Measurements from ENCODE around the gene SLC10A6.

SLC10A6 gene

GRCh38 chr4:86847571-86847970 is 1.6 kb downstream of the SLC10A6 start:
- DNase-seq (ENCODE audit: low read depth in 2 of 2), result no peak

- no peak for DNase-seq (ENCODE audit: low read depth in 2 of 2)
These were observed 2.3 kb downstream of the SLC10A6 start for GRCh38 chr4:86846921-86847320.

- DNase-seq (ENCODE audit: low read depth in 2 of 2), result no peak
These were observed 3.6 kb downstream of the SLC10A6 start for GRCh38 chr4:86845593-86845992.

GRCh38 chr4:86841309-86841708 is 7.9 kb downstream of the SLC10A6 start:
- DNase-seq (ENCODE audit: low read depth in 2 of 2), result no peak

- no peak for DNase-seq (ENCODE audit: low read depth in 2 of 2)
These were observed 8.3 kb downstream of the SLC10A6 start for GRCh38 chr4:86840858-86841257.

GRCh38 chr4:86837691-86838503 is 11.3 kb downstream of the SLC10A6 start:
- DNase-seq (ENCODE audit: low read depth in 2 of 2), result no peak

GRCh38 chr4:86835677-86836076 is 13.5 kb downstream of the SLC10A6 start:
- DNase-seq (ENCODE audit: low read depth in 2 of 2), result no peak

- DNase-seq (ENCODE audit: low read depth in 2 of 2), result peak in 1 of 2 experiments; percentile 49
These were observed 14.3 kb downstream of the SLC10A6 start for GRCh38 chr4:86834901-86835300.

GRCh38 chr4:86833615-86834014 is 15.6 kb downstream of the SLC10A6 start:
- DNase-seq (ENCODE audit: low read depth in 2 of 2), result no peak

- peak; percentile 53 to 64 for DNase-seq (ENCODE audit: low read depth in 2 of 2)
These were observed 17.7 kb downstream of the SLC10A6 start for GRCh38 chr4:86831262-86832130.

- DNase-seq (ENCODE audit: low read depth in 2 of 2), result no peak
These were observed 23.7 kb downstream of the SLC10A6 start for GRCh38 chr4:86825511-86825910.

GRCh38 chr4:86822136-86822535 is 27.0 kb downstream of the SLC10A6 start:
- no peak for DNase-seq (ENCODE audit: low read depth in 2 of 2)

- no peak for DNase-seq (ENCODE audit: low read depth in 2 of 2)
These were observed 28.0 kb downstream of the SLC10A6 start for GRCh38 chr4:86821151-86821550.

GRCh38 chr4:86819561-86819960 is 29.6 kb downstream of the SLC10A6 start:
- no peak for DNase-seq (ENCODE audit: low read depth in 2 of 2)

GRCh38 chr4:86818841-86819240 is 30.3 kb downstream of the SLC10A6 start:
- no peak for DNase-seq (ENCODE audit: low read depth in 2 of 2)

GRCh38 chr4:86818211-86818610 is 31.0 kb downstream of the SLC10A6 start:
- DNase-seq (ENCODE audit: low read depth in 2 of 2), result peak in 1 of 2 experiments; percentile 26

GRCh38 chr4:86816501-86817273 is 32.5 kb downstream of the SLC10A6 start:
- DNase-seq (ENCODE audit: low read depth in 2 of 2), result peak; percentile 56 to 69

- no peak for DNase-seq (ENCODE audit: low read depth in 2 of 2)
These were observed 33.5 kb downstream of the SLC10A6 start for GRCh38 chr4:86815653-86816052.

GRCh38 chr4:86810847-86811246 is 38.3 kb downstream of the SLC10A6 start:
- DNase-seq (ENCODE audit: low read depth in 2 of 2), result no peak

- DNase-seq (ENCODE audit: low read depth in 2 of 2), result no peak
These were observed 39.4 kb downstream of the SLC10A6 start for GRCh38 chr4:86809809-86810208.

GRCh38 chr4:86791126-86791525 is 58.1 kb downstream of the SLC10A6 start:
- no peak for DNase-seq (ENCODE audit: low read depth in 2 of 2)

- no peak for DNase-seq (ENCODE audit: low read depth in 2 of 2)
These were observed 60.4 kb downstream of the SLC10A6 start for GRCh38 chr4:86788826-86789225.
